ENCODE measurements around the gene MRC2. TPM values are rescaled to one million over a fixed set of nuclear protein-coding genes. Genes with fewer than 3 reads are reported as not detected.

MRC2 gene
- polyA plus RNA-seq, 1 experiment, result 271 TPM

- Histone ChIP-seq H3K4me3 (ENCODE audit: low read depth, low read length) (no peak overlapping the region), H3K36me3 (ENCODE audit: control insufficient read depth, insufficient read depth, low read length) (no peaks in the 10 kb centered on the region), H3K27me3 (ENCODE audit: control insufficient read depth, insufficient read depth, low read length) (no peaks in the 10 kb centered on the region)
- ChIA-PET POLR2A (no interaction called here), CTCF (no interaction called here)
- DNase-seq (ENCODE audit: low read depth), result no peak
- no peak for TF ChIP-seq CTCF (IDR thresholded peaks at IDR 0.05; ENCODE audit: insufficient read depth, low read depth, low read length)
These were observed 88.5 kb downstream of the MRC2 start for GRCh38 chr17:62715882-62716390.

- no peaks in the 10 kb centered on the region for H3K36me3 ChIP-seq (ENCODE audit: control insufficient read depth, insufficient read depth, low read length)
- no peak overlapping the region for H3K4me3 ChIP-seq (ENCODE audit: low read depth, low read length)
- ChIA-PET POLR2A (interaction anchor here (0.6 kb wide), 1 partner anchor 13 kb away, joined by 4 read pairs; no protein-coding TSS in a partner anchor), CTCF (interaction anchor here (0.7 kb wide), 1 partner anchor 16 kb away, joined by 3 read pairs; no protein-coding TSS in a partner anchor)
- TF ChIP-seq CTCF (IDR thresholded peaks at IDR 0.05; ENCODE audit: insufficient read depth, low read depth, low read length), result no peak
- no peaks in the 10 kb centered on the region for H3K27me3 ChIP-seq (ENCODE audit: control insufficient read depth, insufficient read depth, low read length)
- DNase-seq (ENCODE audit: low read depth), result no peak
These were observed 89.5 kb downstream of the MRC2 start for GRCh38 chr17:62716834-62717588.

GRCh38 chr17:62717589-62717855, 90.1 kb downstream of the MRC2 start:
- DNase-seq (ENCODE audit: low read depth), result no peak
- CTCF ChIA-PET, result no interaction called here
- no peaks in the 10 kb centered on the region for H3K27me3 ChIP-seq (ENCODE audit: control insufficient read depth, insufficient read depth, low read length)
- TF ChIP-seq CTCF (IDR thresholded peaks at IDR 0.05; ENCODE audit: insufficient read depth, low read depth, low read length), result no peak
- H3K36me3 ChIP-seq (ENCODE audit: control insufficient read depth, insufficient read depth, low read length), result no peaks in the 10 kb centered on the region
- no peak overlapping the region for H3K4me3 ChIP-seq (ENCODE audit: low read depth, low read length)
- POLR2A ChIA-PET, result no interaction called here

GRCh38 chr17:62717889-62718288, 90.4 kb downstream of the MRC2 start:
- Histone ChIP-seq H3K4me3 (ENCODE audit: low read depth, low read length) (no peak overlapping the region), H3K27me3 (ENCODE audit: control insufficient read depth, insufficient read depth, low read length) (no peaks in the 10 kb centered on the region), H3K36me3 (ENCODE audit: control insufficient read depth, insufficient read depth, low read length) (no peaks in the 10 kb centered on the region)
- ChIA-PET POLR2A (no interaction called here), CTCF (no interaction called here)
- no peak for DNase-seq (ENCODE audit: low read depth)
- TF ChIP-seq CTCF (IDR thresholded peaks at IDR 0.05; ENCODE audit: insufficient read depth, low read depth, low read length), result no peak

- ChIA-PET CTCF (no interaction called here), POLR2A (no interaction called here)
- DNase-seq (ENCODE audit: low read depth), result no peak
- H3K36me3 ChIP-seq (ENCODE audit: control insufficient read depth, insufficient read depth, low read length), result no peaks in the 10 kb centered on the region
- H3K4me3 ChIP-seq (ENCODE audit: low read depth, low read length), result no peak overlapping the region
- no peak for TF ChIP-seq CTCF (IDR thresholded peaks at IDR 0.05; ENCODE audit: insufficient read depth, low read depth, low read length)
- no peaks in the 10 kb centered on the region for H3K27me3 ChIP-seq (ENCODE audit: control insufficient read depth, insufficient read depth, low read length)
These were observed 91.0 kb downstream of the MRC2 start for GRCh38 chr17:62718429-62718828.

Data from BJ (cell line).